GM21423 (cell line): ENCODE results near the gene OR2S2.

Source experiments
- ATAC-seq: cut with Tn5 transposase; IDR thresholded peaks from one replicate; pipeline ENCODE4 v1.9.1; 2021; ENCODE audit warnings: mild to moderate bottlenecking, moderate library complexity; ENCODE audit not compliant: unreplicated experiment

OR2S2 gene

DNA sequence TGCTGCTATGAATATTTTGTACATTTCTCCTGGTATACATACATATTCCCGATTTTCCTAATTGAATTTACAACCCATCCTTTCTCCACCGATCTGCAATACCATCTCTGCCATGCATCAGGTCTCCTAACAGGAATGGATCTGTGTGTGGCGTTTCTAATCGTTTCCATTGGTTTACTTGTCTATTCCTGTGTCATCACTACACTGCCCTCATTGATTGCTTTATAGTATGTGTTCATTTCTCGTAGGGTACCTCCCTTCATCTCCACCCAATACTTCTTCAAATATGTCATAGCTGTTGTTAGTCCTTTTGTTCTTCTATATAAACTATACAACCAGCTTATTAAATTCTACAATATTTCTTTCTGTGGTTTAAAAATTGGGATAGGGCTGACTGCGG is 7.1 kb upstream of the OR2S2 start:
- no peak for ATAC-seq

GRCh38 chr9:35962126-35962906 is 4.4 kb upstream of the OR2S2 start:
- ATAC-seq, result no peak

GRCh38 chr9:35960039-35960655 is 2.2 kb upstream of the OR2S2 start:
- ATAC-seq, result no peak

- no peak for ATAC-seq
Measured at GRCh38 chr9:35956651-35957050, 1.3 kb downstream of the OR2S2 start.

DNA sequence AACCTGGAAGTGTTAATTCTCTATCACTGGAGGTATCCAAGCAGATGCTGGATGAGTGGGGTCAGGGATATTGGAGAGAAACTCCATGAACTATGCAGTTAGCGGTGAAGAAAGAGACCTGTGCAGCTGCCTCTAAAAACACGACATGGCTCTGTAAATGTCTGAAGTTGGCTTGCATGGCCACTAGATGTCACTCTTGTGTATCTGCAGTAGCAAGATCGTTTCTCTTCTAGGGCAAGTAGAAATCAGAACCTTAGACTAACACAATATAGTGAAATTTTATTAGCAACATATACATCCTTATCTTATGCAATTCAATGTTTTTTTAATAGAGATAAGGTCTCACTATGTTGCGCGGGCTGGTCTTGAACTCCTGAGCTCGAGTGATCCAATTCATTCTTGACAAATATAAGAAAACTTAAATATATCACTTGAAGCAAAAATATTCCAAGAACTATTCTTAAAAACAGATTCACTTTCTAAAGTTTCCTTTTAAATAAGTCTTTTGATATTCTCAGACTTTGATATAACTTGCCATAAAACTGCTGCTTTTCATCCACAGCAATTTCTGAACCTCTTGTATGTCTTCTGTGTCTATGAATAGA is 2.9 kb downstream of the OR2S2 start:
- no peak for ATAC-seq

- ATAC-seq, result no peak
Measured at GRCh38 chr9:35952526-35953191, 5.3 kb downstream of the OR2S2 start.

- no peak for ATAC-seq
Measured at GRCh38 chr9:35951736-35952135, 6.2 kb downstream of the OR2S2 start.

GRCh38 chr9:35948901-35949318 is 9.0 kb downstream of the OR2S2 start:
- no peak for ATAC-seq

DNA sequence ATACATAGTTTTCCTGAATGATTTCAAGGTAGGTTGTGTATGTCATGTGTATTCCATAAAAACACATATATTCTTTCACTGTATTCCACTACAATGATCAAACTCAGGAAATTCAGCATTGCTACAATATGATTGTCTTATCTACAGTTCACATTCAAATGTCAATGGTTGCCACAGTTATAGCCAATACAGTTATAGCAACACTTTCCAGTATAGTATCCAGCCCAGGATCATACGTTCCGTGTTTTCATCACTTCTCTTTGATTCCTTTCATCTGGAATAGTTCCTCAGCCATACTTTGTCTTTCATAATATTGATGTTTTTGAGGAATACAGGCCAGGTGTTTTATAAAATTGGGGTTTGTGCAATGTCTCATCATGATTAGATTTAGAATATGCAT is 9.5 kb downstream of the OR2S2 start:
- no peak for ATAC-seq

DNA sequence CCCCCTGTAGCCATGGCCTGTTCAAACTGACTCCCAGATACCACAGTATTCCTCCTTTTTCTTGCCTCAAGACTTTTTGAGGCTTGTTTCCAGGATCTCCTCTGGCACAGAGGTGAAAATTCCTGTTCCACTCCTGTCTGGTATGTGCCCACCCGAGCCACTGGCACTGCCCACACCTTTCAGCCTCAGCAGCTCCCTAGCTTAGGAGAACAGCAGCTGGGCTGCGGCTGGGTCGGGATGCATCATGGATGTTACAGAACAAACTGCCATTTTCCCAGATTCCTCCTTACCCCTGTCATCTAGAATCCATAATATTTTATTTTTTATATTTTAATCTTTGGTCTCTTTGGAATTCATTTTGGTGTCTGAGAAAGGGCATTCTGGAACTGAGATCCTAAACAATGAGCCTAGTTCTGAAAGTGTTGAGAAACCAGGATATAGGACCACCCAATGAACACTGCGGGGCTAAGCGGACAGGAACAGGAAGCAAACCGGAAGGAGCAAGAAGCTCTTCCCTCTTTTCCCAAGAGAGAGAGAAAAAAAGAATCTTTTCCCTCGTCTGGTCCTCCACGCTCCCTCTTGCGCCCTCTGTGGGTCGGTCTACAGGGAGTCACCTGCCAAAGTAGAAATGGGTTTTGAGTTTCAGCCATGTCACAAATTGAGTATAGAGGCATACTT is 12.5 kb downstream of the OR2S2 start:
- ATAC-seq, result no peak

- ATAC-seq, result no peak
Measured at GRCh38 chr9:35944841-35945240, 13.1 kb downstream of the OR2S2 start.

DNA sequence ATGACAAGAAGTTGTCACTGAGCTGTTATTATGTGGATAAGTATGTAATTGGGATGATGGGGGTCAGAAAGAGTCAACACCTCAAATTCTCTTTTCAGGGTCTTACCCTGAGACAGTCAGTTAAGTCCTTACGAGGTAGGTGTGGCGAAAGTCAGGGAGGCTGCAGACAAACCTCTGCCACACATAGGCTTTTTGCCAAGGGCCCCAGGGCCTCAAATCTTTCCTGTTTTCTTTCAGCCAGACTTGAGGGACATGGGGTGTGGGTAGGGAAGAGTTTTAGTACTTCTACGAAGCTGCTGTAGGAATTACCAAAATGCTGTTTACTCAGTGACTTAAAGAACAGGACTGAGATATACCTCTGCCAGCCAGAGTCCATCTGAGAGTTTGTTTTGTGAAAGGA is 13.8 kb downstream of the OR2S2 start:
- no peak for ATAC-seq

GRCh38 chr9:35942286-35942685 is 15.7 kb downstream of the OR2S2 start:
- no peak for ATAC-seq

DNA sequence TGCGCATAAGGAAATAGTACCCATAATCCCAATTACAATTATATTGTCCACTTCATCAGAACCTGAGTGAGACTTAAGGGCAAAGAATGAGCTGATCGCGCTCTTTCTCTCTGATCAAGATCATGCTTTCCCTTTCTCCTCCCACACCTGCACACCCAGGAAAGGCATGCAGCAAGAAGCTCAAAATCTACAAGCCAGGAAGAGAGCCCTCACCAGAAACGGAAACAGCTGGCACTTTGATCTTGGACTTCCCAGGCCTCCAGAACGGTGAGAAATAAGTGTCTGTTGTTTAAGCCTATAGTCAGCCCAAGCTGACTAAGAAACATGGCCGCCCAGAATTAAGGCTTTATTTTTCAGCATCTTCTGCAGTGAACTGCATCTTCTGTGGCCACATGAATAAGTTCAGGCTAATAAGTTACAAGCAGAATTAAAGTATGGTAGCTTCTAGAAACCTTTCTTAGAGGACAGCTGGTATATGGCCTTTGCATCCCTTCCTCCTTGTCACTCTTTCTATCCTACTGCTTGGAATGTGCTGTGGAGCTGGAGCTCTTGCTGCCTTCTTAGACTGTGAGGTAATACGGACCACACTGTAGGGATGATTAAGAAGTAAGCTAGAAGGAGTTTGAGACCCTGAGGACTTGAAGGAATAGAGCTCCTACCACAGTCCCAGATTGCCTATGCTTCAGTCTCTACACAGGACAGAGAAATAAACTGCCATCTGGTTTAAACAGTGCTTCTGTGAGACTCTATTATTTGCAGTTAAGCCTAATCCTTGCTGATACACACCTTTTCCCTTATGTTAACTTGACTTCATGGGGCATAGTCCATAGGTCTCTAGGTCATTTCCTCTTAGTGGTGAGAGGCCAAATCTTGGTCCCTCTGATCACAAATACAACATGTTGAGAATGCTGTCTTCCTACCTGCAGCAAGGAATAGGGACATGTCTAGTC is 17.2 kb downstream of the OR2S2 start:
- no peak for ATAC-seq

DNA sequence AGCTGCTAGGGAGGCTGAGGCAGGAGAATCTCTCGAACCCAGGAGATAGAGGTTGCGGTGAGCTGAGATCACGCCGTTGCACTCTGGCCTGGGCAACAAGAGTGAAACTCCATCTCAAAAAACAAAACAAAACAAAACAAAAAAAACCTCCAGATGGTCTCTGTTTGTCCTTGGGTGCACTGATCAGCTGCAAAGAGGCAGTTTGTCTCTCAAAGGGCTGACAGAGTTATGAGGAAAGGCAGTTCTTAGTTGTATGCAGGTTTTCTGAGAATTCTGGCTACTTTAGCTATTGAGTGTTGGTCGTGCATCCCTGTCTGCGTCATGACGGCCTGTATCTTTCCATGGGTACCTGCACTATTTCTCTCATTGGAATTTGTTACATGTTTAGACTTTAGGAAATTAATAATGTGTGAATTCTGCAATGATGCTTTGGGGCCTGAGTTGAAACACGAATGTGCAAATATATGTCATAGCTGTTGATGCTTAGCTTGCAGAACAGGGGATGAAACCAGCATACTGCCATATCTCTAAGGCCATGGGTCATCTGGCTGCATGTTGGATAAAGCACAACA is 18.2 kb downstream of the OR2S2 start:
- ATAC-seq, result no peak

- no peak for ATAC-seq
Measured at GRCh38 chr9:35938474-35939356, 19.2 kb downstream of the OR2S2 start.

DNA sequence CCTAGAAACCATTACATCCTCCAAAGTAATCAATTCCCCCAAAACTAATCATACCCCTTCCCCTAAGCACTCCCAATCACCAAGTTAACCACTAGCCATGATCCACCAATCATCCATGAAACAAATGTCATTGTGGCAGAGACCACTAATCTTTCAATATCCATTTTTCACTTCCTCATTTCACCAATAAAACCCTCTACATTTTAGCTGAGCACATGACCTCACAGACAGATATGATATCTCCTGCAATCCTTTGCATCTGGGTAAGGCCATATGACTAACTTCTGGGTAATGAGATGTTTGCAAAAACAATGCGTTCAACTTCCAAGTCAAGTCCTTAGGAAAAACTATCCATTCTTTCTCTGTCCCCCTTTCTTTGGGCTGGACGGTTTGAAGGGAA is 20.7 kb downstream of the OR2S2 start:
- ATAC-seq, result no peak

DNA sequence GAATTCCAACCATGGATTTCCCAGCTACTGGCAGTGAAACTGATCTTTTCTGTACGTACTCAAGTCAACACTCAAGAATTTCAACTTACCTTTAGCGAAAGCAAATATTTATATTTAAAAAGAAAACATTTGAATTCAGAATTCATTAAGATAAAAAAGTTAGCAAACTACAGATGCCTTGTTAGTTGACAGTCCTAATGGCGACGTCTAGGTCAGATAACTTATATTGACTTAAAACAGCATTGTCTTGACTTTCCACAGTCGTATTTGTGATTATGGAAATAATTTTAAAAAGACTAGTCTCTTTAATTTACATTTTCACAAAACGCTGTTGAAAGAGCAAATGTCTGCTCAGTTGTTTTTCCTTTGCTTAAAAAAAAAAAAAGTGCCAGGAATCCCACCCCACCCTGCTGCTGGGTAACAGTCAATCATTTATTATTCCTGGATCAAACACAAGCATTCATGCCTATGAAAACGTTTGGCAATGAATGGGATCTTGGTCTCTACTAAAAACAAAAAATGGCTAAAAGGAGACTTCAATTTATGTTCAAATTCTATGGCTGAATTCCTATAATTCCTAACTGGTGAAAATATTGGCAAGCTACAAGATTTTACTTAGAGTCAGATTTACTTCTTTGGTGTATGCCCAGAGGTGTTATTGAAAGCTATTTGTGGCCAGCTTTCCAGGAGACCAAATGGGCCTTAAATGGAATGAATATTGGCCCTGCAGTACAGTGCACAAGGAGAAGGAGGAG is 22.0 kb downstream of the OR2S2 start:
- no peak for ATAC-seq
